Stomach (tissue), 4 donors: Measurements from ENCODE around the gene PTN.

ENCODE experiments used
- POLR2A ChIP-seq, 4 donors: fragments of 450-650 bp; IDR thresholded peaks; one replicate each; pipeline ENCODE4 v1.6.1; 2016; ENCODE audit warnings: antibody characterized with exemption in 4 of 4, control low read depth in 2 of 4, mild to moderate bottlenecking in 1 of 4, moderate library complexity in 1 of 4
- POLR2AphosphoS5 ChIP-seq, 3 donors: sonication (generic); formaldehyde crosslinking; IDR thresholded peaks; one replicate each; pipeline ENCODE4 v1.6.1; 2016; ENCODE audit warnings: antibody characterized with exemption in 3 of 3
- TF ChIP-seq, protein P1 (sequence below), 7 experiments: fragments of 450-650 bp in 4 of 7; fragments of 200-600 bp in 3 of 7; sonication (generic) in 3 of 7; IDR thresholded peaks; one replicate each; pipeline ENCODE4 v1.5.1; 2016 to 2019; ENCODE audit warnings: antibody characterized with exemption in 7 of 7, control low read depth in 2 of 7, mild to moderate bottlenecking in 1 of 7

DNA sequence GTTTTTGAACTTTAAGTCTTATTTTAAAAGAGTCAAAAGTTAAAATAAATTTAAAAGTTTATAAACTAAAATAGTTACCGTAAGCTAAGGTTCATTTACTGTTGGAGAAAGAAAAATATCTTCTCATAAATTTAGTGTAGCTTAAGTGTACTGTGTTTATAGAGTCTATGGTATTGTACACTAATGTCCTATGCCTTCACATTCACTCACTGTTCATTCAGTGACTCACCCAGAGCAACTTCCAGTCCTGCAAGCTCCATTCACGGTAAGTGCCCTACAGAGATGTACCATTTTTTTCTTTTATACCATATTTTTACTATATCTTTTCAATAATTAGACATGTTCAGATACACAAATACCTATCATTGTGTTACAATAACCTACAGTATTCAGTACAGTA, 97.6 kb downstream of the PTN start:
- TF ChIP-seq, protein P1, sequence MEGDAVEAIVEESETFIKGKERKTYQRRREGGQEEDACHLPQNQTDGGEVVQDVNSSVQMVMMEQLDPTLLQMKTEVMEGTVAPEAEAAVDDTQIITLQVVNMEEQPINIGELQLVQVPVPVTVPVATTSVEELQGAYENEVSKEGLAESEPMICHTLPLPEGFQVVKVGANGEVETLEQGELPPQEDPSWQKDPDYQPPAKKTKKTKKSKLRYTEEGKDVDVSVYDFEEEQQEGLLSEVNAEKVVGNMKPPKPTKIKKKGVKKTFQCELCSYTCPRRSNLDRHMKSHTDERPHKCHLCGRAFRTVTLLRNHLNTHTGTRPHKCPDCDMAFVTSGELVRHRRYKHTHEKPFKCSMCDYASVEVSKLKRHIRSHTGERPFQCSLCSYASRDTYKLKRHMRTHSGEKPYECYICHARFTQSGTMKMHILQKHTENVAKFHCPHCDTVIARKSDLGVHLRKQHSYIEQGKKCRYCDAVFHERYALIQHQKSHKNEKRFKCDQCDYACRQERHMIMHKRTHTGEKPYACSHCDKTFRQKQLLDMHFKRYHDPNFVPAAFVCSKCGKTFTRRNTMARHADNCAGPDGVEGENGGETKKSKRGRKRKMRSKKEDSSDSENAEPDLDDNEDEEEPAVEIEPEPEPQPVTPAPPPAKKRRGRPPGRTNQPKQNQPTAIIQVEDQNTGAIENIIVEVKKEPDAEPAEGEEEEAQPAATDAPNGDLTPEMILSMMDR (IDR thresholded peaks at IDR 0.05), result no peak
- no peak for TF ChIP-seq POLR2A (IDR thresholded peaks at IDR 0.05)
- TF ChIP-seq POLR2AphosphoS5 (IDR thresholded peaks at IDR 0.05), result no peak
